Sigmoid colon (tissue), 7 donors: ENCODE results near the gene TIMM22. TPM values are rescaled to one million over a fixed set of nuclear protein-coding genes. Genes with fewer than 3 reads are reported as not detected.

Experiments used
- DNase-seq: peaks from one replicate; pipeline ENCODE4 v3.0.0-alpha.2; 2019
- H3K27ac ChIP-seq, 4 donors: fragments of 200-600 bp; sonication (generic); one replicate each; pipeline ENCODE4 v1.5.1; 2016 to 2019; ENCODE audit warnings: mild to moderate bottlenecking in 1 of 4
- H3K27me3 ChIP-seq, 3 donors: fragments of 200-600 bp; sonication (generic); one replicate each; pipeline ENCODE4 v1.5.1; 2019; ENCODE audit warnings: mild to moderate bottlenecking in 1 of 3
- H3K36me3 ChIP-seq, 4 donors: fragments of 200-600 bp; sonication (generic); one replicate each; pipeline ENCODE4 v1.5.1; 2016 to 2019
- H3K4me1 ChIP-seq, 4 donors: fragments of 200-600 bp; sonication (generic); one replicate each; pipeline ENCODE4 v1.5.1; 2017 to 2019
- H3K4me3 ChIP-seq, 4 donors: fragments of 200-600 bp; sonication (generic); one replicate each; pipeline ENCODE4 v1.5.1; 2017 to 2019; ENCODE audit warnings: mild to moderate bottlenecking in 2 of 4, moderate library complexity in 1 of 4
- H3K9me3 ChIP-seq, 4 donors: fragments of 200-600 bp in 3 of 4; sonication (generic) in 3 of 4; one replicate each; pipeline versions ENCODE4 v1.5.1 to v1.6.1; 2013 to 2019
- EP300 ChIP-seq, 4 donors: sonication (generic); formaldehyde crosslinking; IDR thresholded peaks; one replicate each; pipeline ENCODE4 v1.6.1; 2017; ENCODE audit warnings: antibody characterized with exemption in 4 of 4
- POLR2A ChIP-seq, 2 donors: fragments of 450-650 bp; IDR thresholded peaks; one replicate each; pipeline ENCODE4 v1.6.1; 2016; ENCODE audit warnings: antibody characterized with exemption in 2 of 2, mild to moderate bottlenecking in 2 of 2, moderate library complexity in 2 of 2
- POLR2AphosphoS5 ChIP-seq, 4 donors: sonication (generic); formaldehyde crosslinking; IDR thresholded peaks; one replicate each; pipeline ENCODE4 v1.6.1; 2017; ENCODE audit warnings: antibody characterized with exemption in 4 of 4
- WGBS, 2 donors: extraction: QIAGEN DNeasy Blood & Tissue Kit; methylation state at CpG; one replicate each; pipeline ENCODE4 v1.1.7; 2013; 5-methylcytosine and 5-hydroxymethylcytosine counted together
- intact Hi-C: fragments of 100-400 bp; cut with DNase I; formaldehyde crosslinking; loops from one replicate; pipeline ENCODE4 v1.15.1; 2023
- polyA plus RNA-seq, 3 donors: library from polyadenylated mRNA; stranded (reverse); fragments of 200-250 nt; gene quantifications; one replicate each; pipeline ENCODE4 v1.2.3, GENCODE V29; 2013
- total RNA-seq, 4 donors: library from RNA; depleted of rRNA; stranded (reverse); fragments of >200 nt; gene quantifications; one replicate each; pipeline ENCODE4 v1.1.0, GENCODE V29; 2016
- TF ChIP-seq, protein P1 (sequence below), 4 experiments: fragments of 450-650 bp in 3 of 4; fragments of 200-600 bp in 1 of 4; IDR thresholded peaks; one replicate each; pipeline ENCODE4 v1.5.1; 2016 to 2019; ENCODE audit warnings: antibody characterized with exemption in 4 of 4, mild to moderate bottlenecking in 3 of 4, moderate library complexity in 2 of 4
- donor health status: healthy with polysubstance abuse.
- donor health status: Bipolar disorder and iron deficiency.
- donor health status: healthy.

Gene TIMM22
- total and polyA plus RNA-seq, 7 donors = 6.0 to 13.6 (median 9.2) TPM

DNA sequence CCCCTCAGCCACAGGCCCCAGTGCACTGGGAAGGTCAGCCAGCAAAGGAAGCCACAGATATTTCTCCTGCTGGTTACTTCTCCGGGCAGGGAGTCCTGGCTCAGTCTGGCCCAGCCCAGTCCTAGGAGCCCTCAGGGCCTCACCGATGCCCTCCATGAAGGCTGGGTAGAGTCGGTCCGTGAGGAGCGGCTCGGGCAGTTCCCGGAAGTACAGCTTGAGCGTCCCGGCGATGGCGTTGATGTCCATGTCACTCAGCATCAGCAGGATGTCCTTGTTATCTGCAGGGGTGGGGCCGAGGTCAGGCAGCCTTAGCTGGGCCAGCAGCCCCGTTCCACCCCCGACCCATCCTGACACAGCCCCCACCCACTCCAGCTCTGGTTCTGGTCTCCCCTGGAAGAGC lies 13.7 kb downstream of the TIMM22 start:
- Histone ChIP-seq H3K27ac (peak overlapping the region in 1 of 4 donors; percentile 75), H3K4me1 (peaks cover 0 to 19% (median 10%) of the 10 kb centered on the region in 4 donors), H3K9me3 (no peaks in the 10 kb centered on the region), H3K4me3 (no peak overlapping the region), H3K36me3 (peaks cover 16 to 72% (median 46%) of the 10 kb centered on the region in 4 donors), H3K27me3 (no peaks in the 10 kb centered on the region)
- DNase-seq = no peak
- no peak for TF ChIP-seq POLR2AphosphoS5 (IDR thresholded peaks at IDR 0.05)
- TF ChIP-seq, protein P1, sequence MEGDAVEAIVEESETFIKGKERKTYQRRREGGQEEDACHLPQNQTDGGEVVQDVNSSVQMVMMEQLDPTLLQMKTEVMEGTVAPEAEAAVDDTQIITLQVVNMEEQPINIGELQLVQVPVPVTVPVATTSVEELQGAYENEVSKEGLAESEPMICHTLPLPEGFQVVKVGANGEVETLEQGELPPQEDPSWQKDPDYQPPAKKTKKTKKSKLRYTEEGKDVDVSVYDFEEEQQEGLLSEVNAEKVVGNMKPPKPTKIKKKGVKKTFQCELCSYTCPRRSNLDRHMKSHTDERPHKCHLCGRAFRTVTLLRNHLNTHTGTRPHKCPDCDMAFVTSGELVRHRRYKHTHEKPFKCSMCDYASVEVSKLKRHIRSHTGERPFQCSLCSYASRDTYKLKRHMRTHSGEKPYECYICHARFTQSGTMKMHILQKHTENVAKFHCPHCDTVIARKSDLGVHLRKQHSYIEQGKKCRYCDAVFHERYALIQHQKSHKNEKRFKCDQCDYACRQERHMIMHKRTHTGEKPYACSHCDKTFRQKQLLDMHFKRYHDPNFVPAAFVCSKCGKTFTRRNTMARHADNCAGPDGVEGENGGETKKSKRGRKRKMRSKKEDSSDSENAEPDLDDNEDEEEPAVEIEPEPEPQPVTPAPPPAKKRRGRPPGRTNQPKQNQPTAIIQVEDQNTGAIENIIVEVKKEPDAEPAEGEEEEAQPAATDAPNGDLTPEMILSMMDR (IDR thresholded peaks at IDR 0.05) = no peak
- TF ChIP-seq POLR2A (IDR thresholded peaks at IDR 0.05) = no peak
- no peak for TF ChIP-seq EP300 (IDR thresholded peaks at IDR 0.05)
- intact Hi-C loops = no loop called here
- WGBS, 2 donors = 80 to 93% methylated on average over 14 of the region's 14 CpGs

DNA sequence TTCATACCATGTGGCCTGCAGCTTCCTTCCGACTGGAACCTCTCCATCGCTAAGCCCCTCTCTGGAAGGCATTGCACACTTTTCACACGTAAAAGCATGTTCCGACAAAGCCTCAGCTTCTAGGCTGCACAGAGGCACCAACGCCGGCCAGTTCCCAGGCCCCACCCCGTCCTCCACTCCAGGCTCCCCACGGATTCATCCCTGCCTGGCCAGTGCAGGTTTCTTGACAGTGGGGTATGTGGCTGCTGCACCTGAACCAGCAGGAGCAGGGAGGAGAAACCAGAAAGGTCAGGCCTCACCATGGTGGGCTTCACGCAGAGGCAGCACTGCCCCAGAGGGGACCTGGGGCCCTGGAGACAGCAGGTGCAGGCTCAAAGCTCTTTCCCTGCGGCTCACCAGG lies 14.2 kb downstream of the TIMM22 start:
- H3K9me3 ChIP-seq = no peaks in the 10 kb centered on the region
- H3K4me3 ChIP-seq = no peak overlapping the region
- H3K27ac ChIP-seq = no peak overlapping the region
- H3K36me3 ChIP-seq = peaks cover 16 to 69% (median 46%) of the 10 kb centered on the region in 4 donors
- intact Hi-C loops = no loop called here
- no peak for TF ChIP-seq POLR2AphosphoS5 (IDR thresholded peaks at IDR 0.05)
- TF ChIP-seq POLR2A (IDR thresholded peaks at IDR 0.05) = no peak
- no peaks in the 10 kb centered on the region for H3K27me3 ChIP-seq
- WGBS, 2 donors = 90 to 94% methylated on average over 10 of the region's 10 CpGs
- H3K4me1 ChIP-seq = peaks cover 0 to 13% (median 4%) of the 10 kb centered on the region in 4 donors
- no peak for DNase-seq

DNA sequence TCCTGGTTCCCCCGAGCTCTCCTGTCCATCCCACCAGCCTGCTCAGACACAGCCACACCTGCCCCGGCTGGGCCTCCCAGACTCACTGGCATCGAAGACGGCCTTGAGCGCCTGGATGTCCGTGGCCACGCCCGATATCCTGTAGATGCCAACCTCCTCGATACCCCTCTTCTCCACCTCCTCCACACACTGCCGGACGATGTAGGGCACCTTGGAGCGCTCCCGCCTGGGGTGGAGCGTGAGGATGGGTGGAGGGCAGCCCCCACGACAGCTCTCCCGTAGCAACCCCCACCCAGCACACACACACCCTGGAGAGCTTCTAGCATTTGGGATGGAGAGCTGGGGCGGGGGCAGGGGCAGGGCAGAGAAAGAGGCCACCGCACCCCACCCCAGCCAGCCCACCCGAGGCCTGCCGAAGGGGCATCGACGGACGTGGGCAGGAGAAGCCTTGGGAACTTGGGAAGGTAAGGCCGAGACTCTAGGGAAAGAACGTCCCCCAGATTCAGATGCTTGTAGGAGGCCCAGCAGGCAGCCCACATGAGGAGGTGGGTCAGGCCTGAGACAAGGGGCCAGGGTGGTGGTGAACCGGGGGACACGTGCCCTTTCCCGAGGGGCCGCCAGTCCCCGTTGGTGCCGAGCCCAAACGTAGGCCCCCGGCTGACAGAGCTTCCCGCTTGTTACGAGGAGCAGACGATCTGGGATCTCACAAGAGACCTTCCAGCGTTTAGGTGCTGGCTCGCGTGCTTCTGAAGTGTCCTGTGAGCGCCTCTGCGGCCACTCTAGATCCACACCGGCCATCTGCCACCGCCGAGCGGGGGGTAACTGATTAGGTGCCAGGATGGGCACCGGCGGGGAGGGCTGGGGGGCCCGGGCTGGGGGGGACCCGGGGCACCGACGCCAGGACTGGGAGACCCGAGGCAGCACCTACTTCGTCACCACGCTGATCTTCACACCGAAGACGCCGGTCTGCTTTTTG lies 15.1 kb downstream of the TIMM22 start:
- Histone ChIP-seq H3K27ac (no peak overlapping the region), H3K27me3 (no peaks in the 10 kb centered on the region), H3K9me3 (no peaks in the 10 kb centered on the region), H3K36me3 (peaks cover 16 to 63% (median 45%) of the 10 kb centered on the region in 4 donors), H3K4me1 (peaks cover 0 to 8% (median 0%) of the 10 kb centered on the region in 4 donors), H3K4me3 (no peak overlapping the region)
- no peak for DNase-seq
- TF ChIP-seq, protein P1 (IDR thresholded peaks at IDR 0.05) = no peak
- TF ChIP-seq EP300 (IDR thresholded peaks at IDR 0.05) (no peak), POLR2A (IDR thresholded peaks at IDR 0.05) (no peak), POLR2AphosphoS5 (IDR thresholded peaks at IDR 0.05) (no peak)
- WGBS, 2 donors = 88 to 94% methylated on average over 57 of the region's 57 CpGs
- intact Hi-C loops = no loop called here

DNA sequence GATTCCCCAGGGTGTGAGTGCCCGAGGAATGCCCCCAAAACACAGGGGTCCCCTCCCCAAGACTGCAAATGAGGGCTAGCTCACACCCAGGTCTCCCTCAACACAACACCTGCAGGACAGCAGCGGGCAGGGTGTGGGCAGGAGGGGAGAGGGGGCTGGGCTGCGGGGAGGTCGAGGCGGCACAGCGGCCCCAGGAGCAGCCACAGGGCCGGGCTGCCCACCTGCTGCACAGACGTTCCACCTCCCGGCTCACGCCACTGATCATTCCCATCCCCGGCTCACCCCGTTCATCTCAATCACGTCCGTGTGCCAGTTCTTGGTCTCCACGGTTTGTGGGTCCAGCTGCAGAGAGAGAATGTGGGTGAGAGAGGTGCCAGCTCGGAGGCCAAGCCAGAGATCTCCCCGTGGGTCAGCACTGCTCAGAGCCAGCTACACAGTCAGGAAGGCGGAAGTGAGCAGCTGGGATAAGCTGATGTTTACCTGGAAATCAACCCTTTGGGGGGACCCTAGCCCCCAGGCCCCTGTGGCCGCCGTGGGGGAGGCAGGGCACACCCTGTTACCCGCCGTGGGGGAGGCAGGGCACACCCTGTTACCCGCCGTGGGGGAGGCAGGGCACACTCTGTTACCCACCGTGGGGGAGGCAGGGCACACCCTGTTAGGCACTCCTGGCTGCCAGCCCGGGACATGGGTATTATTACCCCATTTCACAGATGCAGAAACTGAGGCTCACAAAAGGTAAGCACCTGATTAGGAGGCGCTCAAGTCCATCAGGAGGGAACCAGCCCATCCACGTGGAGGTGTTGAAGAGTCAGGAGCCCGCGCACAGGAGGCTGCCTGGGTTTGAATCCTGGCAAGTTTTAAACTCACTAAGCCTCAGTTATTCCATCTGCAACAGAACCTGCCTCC lies 16.1 kb downstream of the TIMM22 start:
- no peak for DNase-seq
- H3K4me3 ChIP-seq = no peak overlapping the region
- H3K27ac ChIP-seq = no peak overlapping the region
- intact Hi-C loops = no loop called here
- H3K9me3 ChIP-seq = no peaks in the 10 kb centered on the region
- WGBS, 2 donors = 81 to 85% methylated on average over 30 of the region's 30 CpGs
- no peaks in the 10 kb centered on the region for H3K4me1 ChIP-seq
- no peaks in the 10 kb centered on the region for H3K27me3 ChIP-seq
- no peak for TF ChIP-seq POLR2AphosphoS5 (IDR thresholded peaks at IDR 0.05)
- TF ChIP-seq EP300 (IDR thresholded peaks at IDR 0.05) = no peak
- TF ChIP-seq POLR2A (IDR thresholded peaks at IDR 0.05) = no peak
- TF ChIP-seq, protein P1 (IDR thresholded peaks at IDR 0.05) = no peak
- H3K36me3 ChIP-seq = peaks cover 16 to 53% (median 40%) of the 10 kb centered on the region in 4 donors
